HEK293T (cell line): Measurements from ENCODE around the gene SPIRE1.

ENCODE experiments used
- ARNT ChIP-seq: fragments of 450-650 bp; IDR thresholded peaks from 2 replicates; pipeline ENCODE4 v1.6.1; 2017; ENCODE audit warnings: mild to moderate bottlenecking
- BHLHE40 ChIP-seq: fragments of 450-650 bp; IDR thresholded peaks from 2 replicates; pipeline ENCODE4 v1.6.1; 2016; ENCODE audit warnings: mild to moderate bottlenecking, moderate library complexity, borderline replicate concordance
- ELF4 ChIP-seq: fragments of 450-650 bp; IDR thresholded peaks from 2 replicates; pipeline ENCODE4 v1.6.1; 2017; ENCODE audit warnings: antibody characterized with exemption
- FOXA1 ChIP-seq: fragments of 450-650 bp; IDR thresholded peaks from 2 replicates; pipeline ENCODE4 v1.6.1; 2016; ENCODE audit warnings: mild to moderate bottlenecking
- FOXK2 ChIP-seq: fragments of 450-650 bp; IDR thresholded peaks from 2 replicates; pipeline ENCODE4 v1.6.1; 2016; ENCODE audit warnings: mild to moderate bottlenecking
- FOXM1 ChIP-seq: fragments of 450-650 bp; IDR thresholded peaks from 2 replicates; pipeline ENCODE4 v1.6.1; 2017; ENCODE audit warnings: mild to moderate bottlenecking, borderline replicate concordance
- HDGF ChIP-seq: fragments of 450-650 bp; IDR thresholded peaks from 2 replicates; pipeline ENCODE4 v1.6.1; 2017; ENCODE audit warnings: antibody characterized with exemption, borderline replicate concordance
- LEF1 ChIP-seq: fragments of 450-650 bp; IDR thresholded peaks from 2 replicates; pipeline ENCODE4 v1.6.1; 2017; ENCODE audit warnings: mild to moderate bottlenecking, borderline replicate concordance
- NFRKB ChIP-seq: fragments of 450-650 bp; IDR thresholded peaks from 2 replicates; pipeline ENCODE4 v1.6.1; 2016; ENCODE audit warnings: mild to moderate bottlenecking, moderate library complexity
- PKNOX1 ChIP-seq: fragments of 450-650 bp; IDR thresholded peaks from 2 replicates; pipeline ENCODE4 v1.6.1; 2016
- SP1 ChIP-seq: fragments of 450-650 bp; IDR thresholded peaks from 2 replicates; pipeline ENCODE4 v1.6.1; 2017
- TARDBP ChIP-seq: fragments of 450-650 bp; IDR thresholded peaks from 2 replicates; pipeline ENCODE4 v1.6.1; 2016
- ZNF384 ChIP-seq: fragments of 450-650 bp; IDR thresholded peaks from 2 replicates; pipeline ENCODE4 v1.6.1; 2016

DNA sequence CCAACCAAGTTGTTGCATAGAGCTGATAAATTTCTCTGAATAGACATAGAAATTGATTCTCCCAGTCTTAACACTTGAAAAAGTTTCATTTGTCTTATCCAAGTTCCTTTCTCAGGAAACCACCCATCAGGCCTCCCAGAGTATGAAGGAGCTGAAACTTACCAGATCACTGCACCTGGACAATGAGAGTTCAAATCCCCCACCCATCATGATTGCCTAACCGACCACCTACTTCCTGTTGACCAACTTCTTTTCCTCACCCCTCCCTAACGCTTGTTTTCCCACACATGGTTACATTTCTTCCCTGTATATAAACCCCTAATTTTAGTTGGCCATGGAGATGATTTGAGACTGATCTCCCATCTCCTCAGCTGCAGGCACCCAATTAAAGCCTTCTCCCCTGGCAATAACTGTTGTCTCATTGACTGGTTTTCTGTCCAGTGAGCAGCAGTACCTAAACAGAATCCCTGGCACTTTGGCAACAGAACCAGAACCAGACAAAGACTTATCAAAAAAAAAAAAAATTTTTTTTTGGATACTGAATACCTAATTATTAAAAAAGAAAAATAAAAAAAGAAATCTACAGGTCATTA lies 103.0 kb downstream of the SPIRE1 start:
- TF ChIP-seq HDGF (no peak), NFRKB (no peak), LEF1 (no peak), BHLHE40 (no peak), SP1 (no peak), ELF4 (no peak), FOXK2 (no peak), TARDBP (no peak), FOXM1 (no peak), ZNF384 (no peak), ARNT (no peak), PKNOX1 (no peak), FOXA1 (no peak)
